IMR-90 (cell line): ENCODE data around the gene OR2B6. TPM values are rescaled to one million over a fixed set of nuclear protein-coding genes. Genes with fewer than 3 reads are reported as not detected.
A peak's percentile ranks its signal among the peaks of the same experiment; 100 is the strongest.

Experiments used
- ATAC-seq: fragments of 200-7000 bp; cut with Tn5 transposase; 2 replicates; pipeline ENCODE4 v1.9.1; 2020; ENCODE audit warnings: low read depth, mild to moderate bottlenecking, moderate library complexity
- Bru-seq: library from RNA; stranded (reverse); fragments of 400-500 nt; gene quantifications from one replicate; lab custom pipeline; 2021; lab: Mats Ljungman, UMichigan
- BruChase-seq, 2 experiments: library from RNA; stranded (reverse); fragments of 400-500 nt; gene quantifications; one replicate each; lab custom pipeline; 2021; lab: Mats Ljungman, UMichigan
- BruUV-seq: library from RNA; stranded (reverse); fragments of 400-500 nt; replicated peaks from 2 replicates; lab custom pipeline; 2021; lab: Mats Ljungman, UMichigan
- CTCF ChIA-PET: fragments of 300-600 bp; formaldehyde crosslinking; extraction: SDS; loops from one replicate; lab custom pipeline; 2021; ENCODE audit warnings: antibody characterized with exemption; lab: Yijun Ruan, JAX
- POLR2A ChIA-PET: fragments of 300-600 bp; sonication (Branson Sonifier 250); formaldehyde crosslinking; loops from one replicate; lab custom pipeline; 2022; ENCODE audit warnings: antibody characterized with exemption; ENCODE audit not compliant: unreplicated experiment; lab: Charles Lee
- DNase-seq: peaks from one replicate; pipeline ENCODE4 v3.0.0; 2013
- H2AFZ ChIP-seq: replicated peaks from 2 replicates; pipeline ENCODE3; 2013; ENCODE audit warnings: low read length, mild to moderate bottlenecking; ENCODE audit not compliant: poor library complexity
- H2AK5ac ChIP-seq: 2 replicates; pipeline ENCODE4 v1.6.1; 2013; ENCODE audit warnings: low read depth, low read length, inconsistent platforms
- H2AK9ac ChIP-seq: replicated peaks from 2 replicates; pipeline ENCODE3; 2013; ENCODE audit warnings: mild to moderate bottlenecking, low read depth, low read length, moderate library complexity; ENCODE audit not compliant: poor library complexity
- H2BK120ac ChIP-seq: 2 replicates; pipeline ENCODE4 v1.6.1; 2013; ENCODE audit warnings: low read depth, low read length, inconsistent platforms
- H2BK15ac ChIP-seq: 3 replicates; pipeline ENCODE4 v1.6.1; 2013; ENCODE audit warnings: low read depth, low read length, inconsistent platforms
- H2BK20ac ChIP-seq: 2 replicates; pipeline ENCODE4 v1.6.1; 2013; ENCODE audit warnings: low read depth, mild to moderate bottlenecking, inconsistent platforms, low read length, moderate library complexity
- H2BK5ac ChIP-seq: 2 replicates; pipeline ENCODE4 v1.6.1; 2013; ENCODE audit warnings: mild to moderate bottlenecking, low read depth, low read length, inconsistent platforms; ENCODE audit not compliant: poor library complexity, severe bottlenecking
- H3K14ac ChIP-seq: replicated peaks from 2 replicates; pipeline ENCODE4 v1.6.1; 2013; ENCODE audit warnings: low read depth, low read length, inconsistent platforms
- H3K18ac ChIP-seq: 2 replicates; pipeline ENCODE4 v1.6.1; 2013; ENCODE audit warnings: low read depth, low read length, control low read depth
- H3K23ac ChIP-seq: 2 replicates; pipeline ENCODE4 v1.6.1; 2013; ENCODE audit warnings: low read depth, low read length, inconsistent platforms
- H3K27ac ChIP-seq: 2 replicates; pipeline ENCODE4 v1.5.1; 2013; ENCODE audit warnings: mild to moderate bottlenecking, control low read depth, low read length; ENCODE audit not compliant: insufficient read depth
- H3K27me3 ChIP-seq: 2 replicates; pipeline ENCODE4 v1.6.1; 2013; ENCODE audit warnings: low read length; ENCODE audit not compliant: control insufficient read depth, insufficient read depth
- H3K36me3 ChIP-seq: 2 replicates; pipeline ENCODE4 v1.6.1; 2013; ENCODE audit warnings: low read length, mixed read lengths; ENCODE audit not compliant: control insufficient read depth, insufficient read depth
- H3K4ac ChIP-seq: 2 replicates; pipeline ENCODE4 v1.6.1; 2013; ENCODE audit warnings: low read depth, low read length, inconsistent platforms
- H3K4me1 ChIP-seq: 2 replicates; pipeline ENCODE4 v1.6.1; 2013; ENCODE audit warnings: low read length, mixed read lengths; ENCODE audit not compliant: control insufficient read depth, insufficient read depth
- H3K4me2 ChIP-seq: 2 replicates; pipeline ENCODE4 v1.6.1; 2013; ENCODE audit warnings: low read depth, mild to moderate bottlenecking, control low read depth, low read length, moderate library complexity
- H3K4me3 ChIP-seq: 2 replicates; pipeline ENCODE4 v1.5.1; 2013; ENCODE audit warnings: low read depth, mild to moderate bottlenecking, control low read depth, low read length, moderate library complexity; ENCODE audit not compliant: insufficient read depth
- H3K56ac ChIP-seq: 2 replicates; pipeline ENCODE4 v1.6.1; 2013; ENCODE audit warnings: low read length, inconsistent platforms; ENCODE audit not compliant: insufficient read depth; ENCODE audit errors: extremely low read depth
- H3K79me1 ChIP-seq, 2 experiments: 2 replicates each; pipeline ENCODE4 v1.6.1; 2013; ENCODE audit warnings: low read length in 2 of 2, inconsistent platforms in 1 of 2, low read depth in 1 of 2
- H3K9ac ChIP-seq: 2 replicates; pipeline ENCODE4 v1.6.1; 2013; ENCODE audit warnings: low read depth, low read length, control low read depth
- H3K9me1 ChIP-seq: 2 replicates; pipeline ENCODE4 v1.6.1; 2013; ENCODE audit warnings: low read length, inconsistent platforms; ENCODE audit not compliant: insufficient read depth
- H3K9me3 ChIP-seq: 2 replicates; pipeline ENCODE4 v1.6.1; 2013; ENCODE audit warnings: low read length; ENCODE audit not compliant: control insufficient read depth, insufficient read depth
- H4K20me1 ChIP-seq: 2 replicates; pipeline ENCODE4 v1.6.1; 2013; ENCODE audit warnings: low read length, inconsistent platforms; ENCODE audit not compliant: insufficient read depth
- H4K5ac ChIP-seq: 2 replicates; pipeline ENCODE4 v1.6.1; 2013; ENCODE audit warnings: mild to moderate bottlenecking, low read depth, low read length, control low read depth
- H4K8ac ChIP-seq, 2 experiments: 2 replicates each; pipeline ENCODE4 v1.6.1; 2013; ENCODE audit warnings: low read depth in 2 of 2, low read length in 2 of 2, control low read depth in 1 of 2, inconsistent platforms in 1 of 2
- H4K91ac ChIP-seq: 2 replicates; pipeline ENCODE4 v1.6.1; 2013; ENCODE audit warnings: low read depth, low read length, inconsistent platforms; ENCODE audit not compliant: insufficient read depth
- CEBPB ChIP-seq: IDR thresholded peaks from 2 replicates; pipeline ENCODE4 v1.6.1; 2012; ENCODE audit warnings: low read depth, low read length, improper control_type of control experiment
- CHD1 ChIP-seq: IDR thresholded peaks from 2 replicates; pipeline ENCODE4 v1.6.1; 2012; ENCODE audit warnings: low read depth, low read length, improper control_type of control experiment
- FOS ChIP-seq: fragments of 150-350 bp; IDR thresholded peaks from 2 replicates; pipeline ENCODE4 v1.6.1; 2016; ENCODE audit warnings: low read depth, low read length
- MAZ ChIP-seq: IDR thresholded peaks from 2 replicates; pipeline ENCODE4 v1.6.1; 2012; ENCODE audit warnings: low read depth, mild to moderate bottlenecking, low read length, improper control_type of control experiment, moderate library complexity, borderline replicate concordance
- MXI1 ChIP-seq: IDR thresholded peaks from 2 replicates; pipeline ENCODE4 v1.6.1; 2012; ENCODE audit warnings: low read depth, mild to moderate bottlenecking, low read length, moderate library complexity, borderline replicate concordance
- NFE2L2 ChIP-seq: fragments of 150-350 bp; IDR thresholded peaks from 2 replicates; pipeline ENCODE4 v1.6.1; 2016; ENCODE audit warnings: low read depth, mild to moderate bottlenecking, low read length
- POLR2A ChIP-seq: IDR thresholded peaks from 2 replicates; pipeline ENCODE4 v1.6.1; 2012; ENCODE audit warnings: mild to moderate bottlenecking, low read depth, low read length
- RAD21 ChIP-seq: IDR thresholded peaks from 2 replicates; pipeline ENCODE4 v1.6.1; 2012; ENCODE audit warnings: low read length, improper control_type of control experiment
- RCOR1 ChIP-seq: IDR thresholded peaks from 2 replicates; pipeline ENCODE4 v1.6.1; 2012; ENCODE audit warnings: mild to moderate bottlenecking, low read length, improper control_type of control experiment; ENCODE audit not compliant: insufficient replicate concordance
- RFX5 ChIP-seq: IDR thresholded peaks from 2 replicates; pipeline ENCODE4 v1.8.0; 2012; ENCODE audit warnings: low read depth, mild to moderate bottlenecking, low read length, moderate library complexity
- WGBS, 2 experiments: methylation state at CpG; one replicate each; pipeline versions ENCODE4 v1.1.5 to v1.1.7; 2013; ENCODE audit warnings: missing lambda C conversion rate in 2 of 2; ENCODE audit not compliant: insufficient read length in 1 of 2; ENCODE audit errors: extremely low coverage in 2 of 2; 5-methylcytosine and 5-hydroxymethylcytosine counted together
- dilution Hi-C: fragments of 300-500 bp; cut with HindIII; formaldehyde crosslinking; loops from one replicate; pipeline ENCODE4 v1.14.3; 2018; ENCODE audit warnings: low sequenced_read_pairs; ENCODE audit not compliant: unreplicated experiment
- in situ Hi-C: fragments of 300-500 bp; cut with MboI; formaldehyde crosslinking; loops from 3 replicates; pipeline ENCODE4 v1.14.3; 2019; ENCODE audit warnings: low sequenced_read_pairs, inconsistent platforms, mixed read lengths
- intact Hi-C: fragments of 100-400 bp; cut with micrococcal nuclease; formaldehyde crosslinking; loops from 2 replicates; pipeline ENCODE4 v1.10.0; 2022
- long read RNA-seq: library from polyadenylated mRNA; unstranded; transcript quantifications from one replicate; pipeline ENCODE4 v2.0.0, GENCODE V29; 2021; ENCODE audit not compliant: unreplicated experiment
- polyA plus RNA-seq, 3 experiments: library from polyadenylated mRNA; depleted of rRNA; stranded (reverse); fragments of >200 nt; gene quantifications; 2 replicates each; pipeline ENCODE4 v1.2.3, GENCODE V29; 2012; ENCODE audit warnings: low replicate concordance in 1 of 3
- total RNA-seq: library from RNA; depleted of rRNA; stranded (reverse); fragments of >200 nt; gene quantifications from 2 replicates; pipeline ENCODE4 v1.2.3, GENCODE V29; 2012; rRNA removed
- TF ChIP-seq, protein P1 (sequence below): fragments of 150-350 bp; IDR thresholded peaks from 2 replicates; pipeline ENCODE4 v1.6.1; 2017; ENCODE audit warnings: mild to moderate bottlenecking, antibody characterized with exemption, low read length, low read depth

The OR2B6 gene
- total RNA-seq (not detected in 2 replicates), polyA plus RNA-seq (2012; rRNA removed) (not detected in 2 replicates), Bru-seq, nascent RNA (percentile 33 among the genes with signal in this experiment), BruChase-seq, experiment 1, labeled RNA remaining after a 6-hour chase (percentile 45 among the genes with signal in this experiment), BruChase-seq, experiment 2, labeled RNA remaining after a 2-hour chase (percentile 27 among the genes with signal in this experiment)
- polyA plus RNA-seq (2012; cell fraction: cytosol; rRNA removed): not detected in 2 replicates
- 0.12 and 0.55 TPM in 2 replicates for polyA plus RNA-seq (2012; cell fraction: nucleus; rRNA removed; ENCODE audit: low replicate concordance)
- long read RNA-seq: 0 reads

DNA sequence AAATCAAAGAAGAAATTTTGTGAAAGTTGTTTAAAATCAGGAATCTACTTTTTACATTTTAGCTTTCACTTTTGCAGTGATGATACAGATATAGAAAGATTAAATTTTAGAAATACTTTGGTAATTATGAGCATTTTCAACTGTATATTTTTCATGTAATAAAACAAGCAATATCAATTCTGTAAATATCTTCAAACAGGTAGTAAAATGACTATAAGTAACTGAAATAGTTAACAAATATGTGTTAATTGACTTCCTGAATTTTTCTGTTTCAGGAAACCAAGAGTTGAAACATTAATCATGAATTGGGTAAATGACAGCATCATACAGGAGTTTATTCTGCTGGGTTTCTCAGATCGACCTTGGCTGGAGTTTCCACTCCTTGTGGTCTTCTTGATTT, at the start of gene OR2B6:
Gene OR2B6 (plus strand): TSS at position 301 of the 400 bp plus-strand sequence. CDS start 0 bp downstream, at position 301.
- Histone ChIP-seq H3K27ac (no peak within 1 kb of the TSS), H3K9me3 (no peaks in the 10 kb centered on the region), H2BK15ac (no peak within 1 kb of the TSS), H2BK20ac (no peak within 1 kb of the TSS), H3K4me1 (no peaks in the 10 kb centered on the region), H3K14ac (no peak within 1 kb of the TSS), H3K9me1 (no peaks in the 10 kb centered on the region), H4K8ac (no peak within 1 kb of the TSS), H3K9ac (no peak within 1 kb of the TSS), H2AK9ac (no peak within 1 kb of the TSS), H3K79me1 (no peaks in the 10 kb centered on the region), H3K36me3 (no peaks in the 10 kb centered on the region), H3K23ac (no peak within 1 kb of the TSS), H3K4me3 (no peak within 1 kb of the TSS), H2BK120ac (no peak within 1 kb of the TSS), H3K4me2 (no peak within 1 kb of the TSS), H3K4ac (no peak within 1 kb of the TSS), H4K5ac (no peak within 1 kb of the TSS), H2AFZ (no peak within 1 kb of the TSS), H4K20me1 (no peaks in the 10 kb centered on the region), H3K27me3 (no peaks in the 10 kb centered on the region), H3K18ac (no peak within 1 kb of the TSS), H3K56ac (no peak within 1 kb of the TSS), H2BK5ac (no peak within 1 kb of the TSS), H4K91ac (no peak within 1 kb of the TSS), H2AK5ac (no peak within 1 kb of the TSS)
- ATAC-seq (no peak), DNase-seq (no peak)
- no peak for TF ChIP-seq CHD1
- no peak for TF ChIP-seq CEBPB
- no peak for TF ChIP-seq FOS
- no peak for TF ChIP-seq MXI1
- TF ChIP-seq MAZ: no peak
- TF ChIP-seq NFE2L2: no peak
- no peak for TF ChIP-seq RAD21
- TF ChIP-seq, protein P1, sequence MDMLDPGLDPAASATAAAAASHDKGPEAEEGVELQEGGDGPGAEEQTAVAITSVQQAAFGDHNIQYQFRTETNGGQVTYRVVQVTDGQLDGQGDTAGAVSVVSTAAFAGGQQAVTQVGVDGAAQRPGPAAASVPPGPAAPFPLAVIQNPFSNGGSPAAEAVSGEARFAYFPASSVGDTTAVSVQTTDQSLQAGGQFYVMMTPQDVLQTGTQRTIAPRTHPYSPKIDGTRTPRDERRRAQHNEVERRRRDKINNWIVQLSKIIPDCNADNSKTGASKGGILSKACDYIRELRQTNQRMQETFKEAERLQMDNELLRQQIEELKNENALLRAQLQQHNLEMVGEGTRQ: no peak
- TF ChIP-seq RFX5: no peak
- no peak for TF ChIP-seq RCOR1
- no peak for TF ChIP-seq POLR2A
- ChIA-PET POLR2A (interaction anchor here (0.6 kb wide), 1 partner anchor 22 kb away, joined by 3 read pairs; no protein-coding TSS in a partner anchor), CTCF (no interaction called here)
- no TSS peak for BruUV-seq
- WGBS, 2 experiments: no CpG with 5 or more reads among the region's 1 CpG
- dilution Hi-C loops: no loop called here
- intact Hi-C loops: no loop called here
- in situ Hi-C loops: no loop called here
